HepG2 (cell line): Measurements from ENCODE around the gene TTC5. TPM values are rescaled to one million over a fixed set of nuclear protein-coding genes. Genes with fewer than 3 reads are reported as not detected.

Experiments used
- ATF4 ChIP-seq, 2 experiments: fragments of 450-650 bp in 1 of 2; sonication (generic) in 1 of 2; formaldehyde crosslinking; IDR thresholded peaks; 2 replicates each; pipeline versions ENCODE4 v1.5.0 to v1.8.0; 2020 to 2022; ENCODE audit warnings: mild to moderate bottlenecking in 1 of 2, missing genetic modification reagents in 1 of 2
- ATF6 ChIP-seq: sonication (generic); formaldehyde crosslinking; conservative IDR thresholded peaks from 2 replicates; pipeline ENCODE4 v1.4.0; 2020; ENCODE audit warnings: missing genetic modification reagents
- ATF7-NPFF ChIP-seq: sonication (generic); formaldehyde crosslinking; IDR thresholded peaks from 2 replicates; pipeline ENCODE4 v1.8.1; 2023; ENCODE audit warnings: mild to moderate bottlenecking, low read depth, missing genetic modification reagents, moderate library complexity
- EED ChIP-seq: sonication (generic); formaldehyde crosslinking; IDR thresholded peaks from 2 replicates; pipeline ENCODE4 v1.5.0; 2020; ENCODE audit warnings: mild to moderate bottlenecking, missing genetic modification reagents
- ETS1 ChIP-seq: sonication (generic); formaldehyde crosslinking; IDR thresholded peaks from 2 replicates; pipeline ENCODE4 v1.4.0; 2020; ENCODE audit warnings: missing genetic modification reagents
- HMG20A ChIP-seq: IDR thresholded peaks from 2 replicates; pipeline ENCODE4 v1.6.1; 2016; ENCODE audit warnings: borderline replicate concordance
- HNRNPH1 ChIP-seq: fragments of 200-400 bp; formaldehyde crosslinking; optimal IDR thresholded peaks from 2 replicates; pipeline ENCODE3; 2017; ENCODE audit warnings: mild to moderate bottlenecking, low read depth, low read length
- MAX ChIP-seq: IDR thresholded peaks from 2 replicates; pipeline ENCODE4 v1.6.1; 2012; ENCODE audit warnings: inconsistent platforms
- MIER3 ChIP-seq: IDR thresholded peaks from 2 replicates; pipeline ENCODE4 v1.6.1; 2016; ENCODE audit warnings: missing compliant biosample characterization, borderline replicate concordance
- MXD1 ChIP-seq: sonication (generic); formaldehyde crosslinking; IDR thresholded peaks from 2 replicates; pipeline ENCODE4 v1.4.0; 2020; ENCODE audit warnings: mild to moderate bottlenecking, missing genetic modification reagents
- PBX2 ChIP-seq: IDR thresholded peaks from 2 replicates; pipeline ENCODE4 v1.6.1; 2016; ENCODE audit warnings: control low read depth
- RFXAP ChIP-seq: sonication (generic); formaldehyde crosslinking; IDR thresholded peaks from 2 replicates; pipeline ENCODE4 v1.4.0; 2020; ENCODE audit warnings: missing genetic modification reagents, borderline replicate concordance
- SMYD3 ChIP-seq: sonication (generic); formaldehyde crosslinking; IDR thresholded peaks from 2 replicates; pipeline ENCODE4 v1.8.1; 2023; ENCODE audit warnings: mild to moderate bottlenecking, missing genetic modification reagents
- SRY ChIP-seq: sonication (generic); formaldehyde crosslinking; IDR thresholded peaks from 2 replicates; pipeline ENCODE4 v1.8.0; 2022; ENCODE audit warnings: mild to moderate bottlenecking, missing genetic modification reagents
- TCF12 ChIP-seq, 2 experiments: fragments of 450-650 bp in 1 of 2; sonication (generic) in 1 of 2; formaldehyde crosslinking in 1 of 2; IDR thresholded peaks; 2 replicates each; pipeline versions ENCODE4 v1.6.1 to v1.8.0; 2017 to 2022; ENCODE audit warnings: antibody characterized with exemption in 1 of 2, mild to moderate bottlenecking in 1 of 2, missing genetic modification reagents in 1 of 2, moderate library complexity in 1 of 2
- ZBTB2 ChIP-seq: sonication (generic); formaldehyde crosslinking; IDR thresholded peaks from 2 replicates; pipeline ENCODE4 v1.8.0; 2022; ENCODE audit warnings: low read depth, missing genetic modification reagents
- ZFP36L1 ChIP-seq: sonication (generic); formaldehyde crosslinking; IDR thresholded peaks from 2 replicates; pipeline ENCODE4 v1.8.0; 2022; ENCODE audit warnings: mild to moderate bottlenecking, missing genetic modification reagents, moderate library complexity
- ZNF251 ChIP-seq: sonication (generic); formaldehyde crosslinking; IDR thresholded peaks from 2 replicates; pipeline ENCODE4 v1.9.0; 2021; ENCODE audit warnings: mild to moderate bottlenecking, missing genetic modification reagents
- ZNF431 ChIP-seq: sonication (generic); formaldehyde crosslinking; IDR thresholded peaks from 2 replicates; pipeline ENCODE4 v1.9.0; 2022; ENCODE audit warnings: missing genetic modification reagents, low read depth, mild to moderate bottlenecking, borderline replicate concordance
- ZNF501 ChIP-seq: sonication (generic); formaldehyde crosslinking; IDR thresholded peaks from 2 replicates; pipeline ENCODE4 v1.5.1; 2020; ENCODE audit warnings: mild to moderate bottlenecking, moderate library complexity, missing genetic modification reagents
- ZNF569 ChIP-seq: sonication (generic); formaldehyde crosslinking; IDR thresholded peaks from 2 replicates; pipeline ENCODE4 v1.5.0; 2020; ENCODE audit warnings: mild to moderate bottlenecking, missing genetic modification reagents, moderate library complexity, borderline replicate concordance
- polyA plus RNA-seq, 8 experiments: library from polyadenylated mRNA; depleted of rRNA in 3 of 8; stranded (reverse) in 7 of 8; unstranded in 1 of 8; fragments of >200 nt; fragmentation: Illumina TruSeq in 4 of 8; extraction: Trizol in 4 of 8; gene quantifications; 2 replicates each; pipeline versions ENCODE4 v1.2.1 to v1.2.3, GENCODE V29; 2011 to 2016; ENCODE audit warnings: low read depth in 4 of 8, missing spikeins in 1 of 8, mixed read lengths in 1 of 8; ENCODE audit not compliant: insufficient read depth in 1 of 8
- total RNA-seq, 5 experiments: library from RNA; depleted of rRNA; stranded (reverse); fragments of >200 nt; fragmentation: Illumina TruSeq; extraction: Trizol; gene quantifications; 2 replicates each; pipeline ENCODE4 v1.2.3, GENCODE V29; 2016; ENCODE audit warnings: low read depth in 1 of 5

TTC5 gene
- total and polyA plus RNA-seq, 2 of the 13 experiments (the other 11 are each of a cell fraction or from before 2014, with no cell fraction given), result 8.7 to 28.5 TPM

GRCh38 chr14:20305265-20306078 lies at the start of gene TTC5 (continued):
- TF ChIP-seq PBX2 (CRISPR knock-in tag) (no peak), ZNF431 (CRISPR knock-in tag) (0 out of 2 replicates have a peak, but pooled peaks have one; percentile 35), HMG20A (no peak), ZNF569 (no peak), MAX (peak; percentile 71; the same call in 1 of the 2 replicates), ETS1 (no peak), ZNF251 (no peak), MIER3 (CRISPR knock-in tag) (peak; percentile 71; the same call in 1 of the 2 replicates), SRY (CRISPR knock-in tag) (no peak), ZBTB2 (CRISPR knock-in tag) (no peak), EED (CRISPR knock-in tag) (no peak), ATF6 (CRISPR knock-in tag) (no peak), ATF7-NPFF (CRISPR knock-in tag) (no peak), TCF12 (IDR thresholded peaks at IDR 0.05) (no peak), TCF12 (CRISPR knock-in tag; IDR thresholded peaks at IDR 0.05) (0 out of 2 replicates have a peak, but pooled peaks have one; percentile 45), ZNF501 (CRISPR knock-in tag) (peak; percentile 77), RFXAP (CRISPR knock-in tag) (no peak), HNRNPH1 (peak; percentile 77), MXD1 (CRISPR knock-in tag) (peak; percentile 49; the same call in 1 of the 2 replicates), ZFP36L1 (CRISPR knock-in tag) (no peak), SMYD3 (CRISPR knock-in tag) (no peak), ATF4 (CRISPR knock-in tag; IDR thresholded peaks at IDR 0.05) (no peak; a peak in 1 of 4 replicates)
